ENCODE measurements around the gene SGPP1. TPM values are rescaled to one million over a fixed set of nuclear protein-coding genes. Genes with fewer than 3 reads are reported as not detected.

The SGPP1 gene
- total RNA-seq, 1 experiment from 2014 or later: 17.7 TPM

DNA sequence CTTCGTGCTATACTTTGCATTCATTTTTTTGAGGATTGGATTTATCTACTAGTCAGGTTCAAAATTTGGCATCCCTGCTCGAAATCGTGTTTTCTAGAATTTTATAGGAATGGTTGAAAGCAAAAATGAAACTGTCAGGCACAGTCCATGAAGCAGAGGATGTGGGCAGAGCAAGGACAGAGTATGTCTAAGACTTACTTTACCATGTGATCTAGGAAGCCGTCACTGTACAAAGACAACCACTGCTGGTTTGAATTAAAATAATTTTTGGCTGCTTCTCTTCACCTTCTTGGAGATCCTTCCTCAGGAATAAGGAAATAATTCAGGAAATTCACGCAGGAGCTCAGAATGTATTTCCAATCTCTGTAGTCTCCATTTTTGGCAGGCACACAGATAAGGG is 31.6 kb upstream of the SGPP1 start (continued):
- TF ChIP-seq YY1 (IDR thresholded peaks at IDR 0.05; ENCODE audit: extremely low read depth, insufficient replicate concordance, low read depth, low read length): no peak
- TF ChIP-seq CBX3 (IDR thresholded peaks at IDR 0.05; ENCODE audit: low read depth): no peak
- TF ChIP-seq, protein P1, sequence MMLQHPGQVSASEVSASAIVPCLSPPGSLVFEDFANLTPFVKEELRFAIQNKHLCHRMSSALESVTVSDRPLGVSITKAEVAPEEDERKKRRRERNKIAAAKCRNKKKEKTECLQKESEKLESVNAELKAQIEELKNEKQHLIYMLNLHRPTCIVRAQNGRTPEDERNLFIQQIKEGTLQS (IDR thresholded peaks at IDR 0.05): no peak
- TF ChIP-seq EZH2phosphoT487 (IDR thresholded peaks at IDR 0.05; ENCODE audit: borderline replicate concordance): no peak
- TF ChIP-seq ZNF274 (IDR thresholded peaks at IDR 0.05; ENCODE audit: low read depth, low read length): no peak
- TF ChIP-seq, protein P2, sequence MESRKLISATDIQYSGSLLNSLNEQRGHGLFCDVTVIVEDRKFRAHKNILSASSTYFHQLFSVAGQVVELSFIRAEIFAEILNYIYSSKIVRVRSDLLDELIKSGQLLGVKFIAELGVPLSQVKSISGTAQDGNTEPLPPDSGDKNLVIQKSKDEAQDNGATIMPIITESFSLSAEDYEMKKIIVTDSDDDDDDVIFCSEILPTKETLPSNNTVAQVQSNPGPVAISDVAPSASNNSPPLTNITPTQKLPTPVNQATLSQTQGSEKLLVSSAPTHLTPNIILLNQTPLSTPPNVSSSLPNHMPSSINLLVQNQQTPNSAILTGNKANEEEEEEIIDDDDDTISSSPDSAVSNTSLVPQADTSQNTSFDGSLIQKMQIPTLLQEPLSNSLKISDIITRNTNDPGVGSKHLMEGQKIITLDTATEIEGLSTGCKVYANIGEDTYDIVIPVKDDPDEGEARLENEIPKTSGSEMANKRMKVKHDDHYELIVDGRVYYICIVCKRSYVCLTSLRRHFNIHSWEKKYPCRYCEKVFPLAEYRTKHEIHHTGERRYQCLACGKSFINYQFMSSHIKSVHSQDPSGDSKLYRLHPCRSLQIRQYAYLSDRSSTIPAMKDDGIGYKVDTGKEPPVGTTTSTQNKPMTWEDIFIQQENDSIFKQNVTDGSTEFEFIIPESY (IDR thresholded peaks at IDR 0.05; ENCODE audit: extremely low read depth, insufficient replicate concordance, low read length): no peak
- TF ChIP-seq FOSL1 (IDR thresholded peaks at IDR 0.05; ENCODE audit: low read depth): no peak
- TF ChIP-seq TCF7L2 (IDR thresholded peaks at IDR 0.05; ENCODE audit: borderline replicate concordance, extremely low read depth, insufficient read depth, insufficient read length): no peak
- no peak for TF ChIP-seq SRF (IDR thresholded peaks at IDR 0.05; ENCODE audit: low read depth)

DNA sequence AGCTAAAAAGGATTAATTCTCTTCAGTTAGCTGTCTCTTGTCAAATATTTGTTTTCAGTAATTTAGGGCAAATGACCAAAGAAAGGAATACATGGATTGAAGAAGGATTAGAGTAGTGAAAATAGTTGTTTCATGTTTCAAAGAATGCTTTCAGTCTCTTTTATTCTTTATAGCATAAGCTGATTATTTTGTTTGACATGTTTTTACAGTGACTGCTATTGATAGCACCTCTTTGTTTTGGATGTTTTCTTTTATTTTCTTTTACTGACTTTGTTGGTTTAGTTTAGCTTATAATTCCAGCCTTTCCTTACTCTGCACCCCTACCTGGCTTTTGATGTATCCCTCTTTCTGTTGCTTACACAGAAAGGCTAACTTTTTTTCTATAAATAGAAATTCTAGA is 29.3 kb upstream of the SGPP1 start:
- ATAC-seq (no peak), DNase-seq (ENCODE audit: low read depth, low spot score) (no peak)
- H3K4me2 ChIP-seq (ENCODE audit: low read length): no peak overlapping the region
- intact Hi-C loops (cut with micrococcal nuclease): no loop called here
- RAD21 ChIA-PET (ENCODE audit: low non-redundant PET in 1 of 2, low total read pairs in 2 of 2, uncharacterized antibody in 2 of 2, unreplicated experiment in 2 of 2): interaction anchor here in 1 of 2 experiments (0.7 kb wide), 1 partner anchor 793 kb away, joined by 3 read pairs; no protein-coding TSS in a partner anchor
- peaks cover 0 to 5% of the 10 kb centered on the region in 2 experiments; a peak in 1 of 4 replicates for H3K4me1 ChIP-seq (ENCODE audit: control insufficient read depth in 1 of 2, insufficient read depth in 2 of 2, low read length in 2 of 2)
- no peaks in the 10 kb centered on the region for H4K20me1 ChIP-seq (ENCODE audit: insufficient read depth)
- H2AFZ ChIP-seq (ENCODE audit: low read depth, low read length, poor library complexity, severe bottlenecking): no peak overlapping the region
- POLR2A ChIA-PET: interaction anchor here (0.8 kb wide), 2 partner anchors 8 to 115 kb away, joined by 4 to 8 read pairs; partner anchors contain the start of gene WDR89
- no peaks in the 10 kb centered on the region for H3K36me3 ChIP-seq (ENCODE audit: control insufficient read depth in 1 of 2, insufficient read depth in 2 of 2, low read length in 2 of 2)
- H3K27ac ChIP-seq (ENCODE audit: low read depth, low read length): no peak overlapping the region
- no TSS peak for BruUV-seq (replicated peaks)
- no peak overlapping the region for H3K4me3 ChIP-seq (replicated peaks in 1 of 2; ENCODE audit: low read depth in 1 of 2, low read length in 2 of 2)
- H3K9me2 ChIP-seq (ENCODE audit: insufficient read depth): no peaks in the 10 kb centered on the region
- no peak overlapping the region for H3K9ac ChIP-seq (ENCODE audit: low read length)
- no peaks in the 10 kb centered on the region for H3K9me3 ChIP-seq (ENCODE audit: control insufficient read depth in 1 of 2, insufficient read depth in 1 of 2, low read depth in 1 of 2, low read length in 2 of 2)
- CTCF ChIA-PET: no interaction called here
- no peaks in the 10 kb centered on the region for H3K79me2 ChIP-seq (ENCODE audit: insufficient read depth, low read length)
- no peaks in the 10 kb centered on the region for H3K27me3 ChIP-seq (ENCODE audit: insufficient read depth, low read length)
- TF ChIP-seq ZFX (IDR thresholded peaks at IDR 0.05) (no peak), JUND (IDR thresholded peaks at IDR 0.05) (no peak), CEBPB (IDR thresholded peaks at IDR 0.05; ENCODE audit: low read depth) (no peak), CBX3 (IDR thresholded peaks at IDR 0.05; ENCODE audit: low read depth) (no peak), SIN3A (IDR thresholded peaks at IDR 0.05; ENCODE audit: low read depth) (no peak), RAD21 (IDR thresholded peaks at IDR 0.05; ENCODE audit: low read depth) (no peak), POLR2AphosphoS5 (IDR thresholded peaks at IDR 0.05; ENCODE audit: low read depth, low read length) (no peak), REST (IDR thresholded peaks at IDR 0.05; ENCODE audit: low read depth) (no peak), SP1 (IDR thresholded peaks at IDR 0.05; ENCODE audit: low read depth) (no peak), YY1 (IDR thresholded peaks at IDR 0.05; ENCODE audit: extremely low read depth, insufficient replicate concordance, low read depth, low read length) (no peak)
- TF ChIP-seq, protein P2 (IDR thresholded peaks at IDR 0.05; ENCODE audit: extremely low read depth, insufficient replicate concordance, low read length): no peak
- TF ChIP-seq, protein P1 (IDR thresholded peaks at IDR 0.05): no peak

Data from HCT116 (cell line).